GM18951 (cell line): ENCODE measurements around the gene AFAP1.

Experiments used
- POLR2A ChIP-seq: IDR thresholded peaks from 4 replicates; pipeline ENCODE4 v1.6.1; 2011; ENCODE audit warnings: mild to moderate bottlenecking; ENCODE audit not compliant: insufficient read length, insufficient read depth; ENCODE audit errors: extremely low read depth
- in situ Hi-C: fragments of 300-500 bp; cut with MboI; formaldehyde crosslinking; loops from one replicate; pipeline ENCODE4 v1.12.0; 2022; ENCODE audit warnings: low sequenced_read_pairs, mixed read lengths, inconsistent platforms; ENCODE audit not compliant: unreplicated experiment

Gene AFAP1

GRCh38 chr4:7752649-7753048 lies 187.0 kb downstream of the AFAP1 start:
- TF ChIP-seq POLR2A, result no peak
- in situ Hi-C loops, result no loop called here

GRCh38 chr4:7750972-7751371 lies 188.7 kb downstream of the AFAP1 start:
- in situ Hi-C loops, result no loop called here
- no peak for TF ChIP-seq POLR2A

- in situ Hi-C loops, result no loop called here
- no peak for TF ChIP-seq POLR2A
Observed at GRCh38 chr4:7750523-7750922, 189.1 kb downstream of the AFAP1 start.

GRCh38 chr4:7747566-7747965 lies 192.1 kb downstream of the AFAP1 start:
- no peak for TF ChIP-seq POLR2A
- in situ Hi-C loops, result no loop called here

- no peak for TF ChIP-seq POLR2A
- in situ Hi-C loops, result no loop called here
Observed at GRCh38 chr4:7747062-7747385, 192.6 kb downstream of the AFAP1 start.

- in situ Hi-C loops, result no loop called here
- TF ChIP-seq POLR2A, result no peak
Observed at GRCh38 chr4:7746351-7747061, 193.2 kb downstream of the AFAP1 start.

- no peak for TF ChIP-seq POLR2A
Observed at GRCh38 chr4:7745301-7745885, 194.3 kb downstream of the AFAP1 start.

GRCh38 chr4:7744142-7744804 lies 195.4 kb downstream of the AFAP1 start:
- no peak for TF ChIP-seq POLR2A
- in situ Hi-C loops, result no loop called here

More at GRCh38 chr4:7745301-7745885, 194.3 kb downstream of the AFAP1 start:
- in situ Hi-C loops, result no loop called here

- no peak for TF ChIP-seq POLR2A
- in situ Hi-C loops, result no loop called here
Observed at GRCh38 chr4:7742807-7743280, 196.8 kb downstream of the AFAP1 start.

- in situ Hi-C loops, result no loop called here
- no peak for TF ChIP-seq POLR2A
Observed at GRCh38 chr4:7741946-7742806, 197.5 kb downstream of the AFAP1 start.

- in situ Hi-C loops, result no loop called here
- no peak for TF ChIP-seq POLR2A
Observed at GRCh38 chr4:7740866-7741525, 198.7 kb downstream of the AFAP1 start.

GRCh38 chr4:7739918-7740865 lies 199.5 kb downstream of the AFAP1 start:
- TF ChIP-seq POLR2A, result no peak
- in situ Hi-C loops, result no loop called here
